Testis (tissue), 3 donors: ENCODE data around the gene CCDC81. TPM values are rescaled to one million over a fixed set of nuclear protein-coding genes. Genes with fewer than 3 reads are reported as not detected.

Source experiments
- DNase-seq: peaks from one replicate; pipeline ENCODE4 v3.0.0-alpha.2; 2019
- H3K27ac ChIP-seq, 2 donors: fragments of 200-600 bp; sonication (generic); one replicate each; pipeline ENCODE4 v1.5.1; 2019
- H3K27me3 ChIP-seq: fragments of 200-600 bp; sonication (generic); one replicate; pipeline ENCODE4 v1.5.1; 2019
- H3K36me3 ChIP-seq: fragments of 200-600 bp; sonication (generic); one replicate; pipeline ENCODE4 v1.5.1; 2017; ENCODE audit warnings: low read depth; ENCODE audit errors: missing control alignments
- H3K4me1 ChIP-seq: fragments of 200-600 bp; sonication (generic); one replicate; pipeline ENCODE4 v1.5.1; 2019
- H3K4me3 ChIP-seq, 2 donors: fragments of 200-600 bp; sonication (generic); one replicate each; pipeline ENCODE4 v1.5.1; 2017 to 2019
- H3K9me3 ChIP-seq: fragments of 200-600 bp; sonication (generic); one replicate; pipeline ENCODE4 v1.5.1; 2017
- POLR2A ChIP-seq: fragments of 450-650 bp; IDR thresholded peaks from one replicate; pipeline ENCODE4 v1.6.1; 2017; ENCODE audit warnings: antibody characterized with exemption, mild to moderate bottlenecking, moderate library complexity
- WGBS, 2 donors: methylation state at CpG; one replicate each; pipeline ENCODE4 v1.1.5; 2018; 5-methylcytosine and 5-hydroxymethylcytosine counted together
- intact Hi-C: fragments of 100-400 bp; cut with DNase I; formaldehyde crosslinking; loops from one replicate; pipeline ENCODE4 v1.15.1; 2023; ENCODE audit warnings: low total_unique reads
- polyA plus RNA-seq: library from polyadenylated mRNA; stranded (reverse); fragments of 350-450 nt; fragmentation: Illumina TruSeq; extraction: RNeasy Lipid Tissue Mini Kit (QIAGEN cat#74804); gene quantifications from one replicate; pipeline ENCODE4 v1.2.3, GENCODE V29; 2014; ENCODE audit warnings: low read depth, low replicate concordance; ENCODE audit not compliant: insufficient read depth
- total RNA-seq, 2 donors: library from RNA; depleted of rRNA; stranded (reverse); fragments of >200 nt; gene quantifications; one replicate each; pipeline ENCODE4 v1.2.3, GENCODE V29; 2016
- TF ChIP-seq, protein P1 (sequence below), 3 experiments: fragments of 450-650 bp in 2 of 3; fragments of 200-600 bp in 1 of 3; sonication (generic) in 1 of 3; IDR thresholded peaks; one replicate each; pipeline ENCODE4 v1.5.1; 2016 to 2019; ENCODE audit warnings: antibody characterized with exemption in 3 of 3, mild to moderate bottlenecking in 2 of 3, moderate library complexity in 1 of 3

CCDC81 gene
- total and polyA plus RNA-seq, 3 donors from 2014 or later: 3.8 to 16.0 (median 5.3) TPM

DNA sequence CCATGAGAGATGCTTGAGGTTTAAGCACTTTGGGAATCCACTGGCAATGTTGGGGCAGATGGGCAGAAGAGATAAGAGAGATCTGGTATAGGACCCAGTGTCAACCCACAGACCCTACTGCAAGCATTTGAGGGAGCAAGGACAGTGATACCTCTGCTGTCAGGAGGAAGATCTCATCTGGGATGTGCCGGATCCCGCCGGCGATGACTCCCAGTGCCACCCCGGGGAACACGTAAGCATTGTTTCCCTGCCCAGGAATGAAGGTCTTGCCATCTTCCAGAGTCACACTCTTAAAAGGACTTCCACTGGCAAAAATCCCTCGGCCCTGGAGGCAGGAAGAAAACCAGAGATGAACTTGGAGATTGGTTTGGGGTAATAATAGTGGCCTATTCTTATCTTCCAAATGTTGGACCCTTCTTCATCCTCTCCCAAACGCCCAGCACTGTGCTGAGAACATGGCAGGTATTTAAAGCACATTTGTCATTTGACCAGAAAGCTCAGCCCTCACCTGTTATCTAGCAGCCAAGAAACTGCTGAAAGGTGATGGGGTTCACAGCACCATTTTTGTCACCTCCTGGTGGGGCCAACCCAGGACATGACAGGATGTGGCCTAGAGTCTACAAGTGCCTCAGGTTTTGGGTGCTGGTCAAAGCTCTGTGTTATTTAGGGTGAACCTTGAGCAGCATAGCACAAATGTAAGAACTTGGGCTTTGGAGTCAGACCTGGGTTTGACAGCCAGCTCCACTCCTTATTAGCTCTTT is 71.7 kb downstream of the CCDC81 start:
- no peak overlapping the region for H3K4me3 ChIP-seq
- H3K4me1 ChIP-seq: no peaks in the 10 kb centered on the region
- H3K27ac ChIP-seq: no peak overlapping the region
- WGBS, 2 donors: 90 to 98% methylated on average over 6 to 8 of the region's 8 CpGs
- TF ChIP-seq POLR2A: no peak
- TF ChIP-seq, protein P1, sequence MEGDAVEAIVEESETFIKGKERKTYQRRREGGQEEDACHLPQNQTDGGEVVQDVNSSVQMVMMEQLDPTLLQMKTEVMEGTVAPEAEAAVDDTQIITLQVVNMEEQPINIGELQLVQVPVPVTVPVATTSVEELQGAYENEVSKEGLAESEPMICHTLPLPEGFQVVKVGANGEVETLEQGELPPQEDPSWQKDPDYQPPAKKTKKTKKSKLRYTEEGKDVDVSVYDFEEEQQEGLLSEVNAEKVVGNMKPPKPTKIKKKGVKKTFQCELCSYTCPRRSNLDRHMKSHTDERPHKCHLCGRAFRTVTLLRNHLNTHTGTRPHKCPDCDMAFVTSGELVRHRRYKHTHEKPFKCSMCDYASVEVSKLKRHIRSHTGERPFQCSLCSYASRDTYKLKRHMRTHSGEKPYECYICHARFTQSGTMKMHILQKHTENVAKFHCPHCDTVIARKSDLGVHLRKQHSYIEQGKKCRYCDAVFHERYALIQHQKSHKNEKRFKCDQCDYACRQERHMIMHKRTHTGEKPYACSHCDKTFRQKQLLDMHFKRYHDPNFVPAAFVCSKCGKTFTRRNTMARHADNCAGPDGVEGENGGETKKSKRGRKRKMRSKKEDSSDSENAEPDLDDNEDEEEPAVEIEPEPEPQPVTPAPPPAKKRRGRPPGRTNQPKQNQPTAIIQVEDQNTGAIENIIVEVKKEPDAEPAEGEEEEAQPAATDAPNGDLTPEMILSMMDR (IDR thresholded peaks at IDR 0.05): no peak
- H3K9me3 ChIP-seq: no peaks in the 10 kb centered on the region
- intact Hi-C loops: no loop called here
- H3K36me3 ChIP-seq: no peaks in the 10 kb centered on the region
- H3K27me3 ChIP-seq: no peaks in the 10 kb centered on the region
- no peak for DNase-seq

DNA sequence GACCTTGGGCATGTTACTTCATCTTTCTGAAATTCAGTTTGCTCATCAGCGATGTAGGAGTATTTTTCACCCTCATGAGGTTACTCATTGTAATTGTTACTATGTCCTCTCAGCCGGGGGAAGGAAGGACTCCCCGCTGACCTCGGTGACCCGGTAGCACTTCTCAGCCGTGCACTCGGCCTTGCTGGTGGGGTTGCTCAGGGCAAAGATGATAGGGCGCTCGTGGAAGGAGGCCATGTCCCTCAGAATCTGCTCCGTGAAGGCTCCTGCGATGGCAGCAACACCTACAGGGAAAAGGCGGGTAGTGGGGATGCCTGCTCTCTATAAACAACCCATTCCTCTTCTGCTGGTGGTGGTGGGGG is 72.2 kb downstream of the CCDC81 start:
- Histone ChIP-seq H3K4me3 (no peak overlapping the region), H3K4me1 (no peaks in the 10 kb centered on the region), H3K27ac (no peak overlapping the region), H3K36me3 (no peaks in the 10 kb centered on the region), H3K27me3 (no peaks in the 10 kb centered on the region), H3K9me3 (no peaks in the 10 kb centered on the region)
- 81 to 85% methylated on average over 3 to 12 of the region's 12 CpGs for WGBS, 2 donors
- intact Hi-C loops: no loop called here
- no peak for DNase-seq
- TF ChIP-seq, protein P1 (IDR thresholded peaks at IDR 0.05): no peak
- no peak for TF ChIP-seq POLR2A

DNA sequence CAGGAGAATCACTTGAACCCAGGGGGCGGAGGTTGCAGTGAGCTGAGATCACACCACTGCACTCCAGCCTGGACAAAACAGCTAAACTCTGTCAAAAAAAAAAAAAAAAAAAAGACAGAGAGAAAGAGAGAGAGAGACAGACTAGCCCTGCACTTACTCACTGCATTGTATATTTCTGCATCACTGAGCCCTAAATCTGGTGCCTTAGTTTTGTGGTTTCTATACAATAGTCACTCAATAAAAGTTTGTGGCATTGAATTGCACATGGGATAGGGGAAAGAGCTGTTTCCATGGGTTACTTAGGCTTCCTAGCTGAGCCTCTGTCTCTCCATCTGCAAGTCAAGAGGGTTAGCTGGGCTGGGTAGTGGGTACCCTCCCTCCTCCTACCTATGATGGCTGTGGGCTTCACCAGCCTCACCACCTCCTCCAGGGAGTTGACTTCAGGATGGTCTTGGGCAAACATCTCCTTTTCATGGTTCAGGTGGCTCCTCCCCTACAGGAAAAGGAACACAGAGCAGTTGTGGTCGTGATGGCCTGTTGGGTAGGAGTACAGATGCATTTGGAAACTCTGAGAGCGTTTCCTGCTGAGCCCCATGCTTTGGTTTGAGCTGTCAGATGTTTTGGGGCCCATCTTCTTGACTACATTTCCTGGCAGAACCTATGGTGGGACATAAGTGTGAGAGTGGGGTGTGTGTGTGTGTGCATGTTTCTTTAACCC is 73.2 kb downstream of the CCDC81 start:
- no peaks in the 10 kb centered on the region for H3K36me3 ChIP-seq
- intact Hi-C loops: no loop called here
- DNase-seq: no peak

DNA sequence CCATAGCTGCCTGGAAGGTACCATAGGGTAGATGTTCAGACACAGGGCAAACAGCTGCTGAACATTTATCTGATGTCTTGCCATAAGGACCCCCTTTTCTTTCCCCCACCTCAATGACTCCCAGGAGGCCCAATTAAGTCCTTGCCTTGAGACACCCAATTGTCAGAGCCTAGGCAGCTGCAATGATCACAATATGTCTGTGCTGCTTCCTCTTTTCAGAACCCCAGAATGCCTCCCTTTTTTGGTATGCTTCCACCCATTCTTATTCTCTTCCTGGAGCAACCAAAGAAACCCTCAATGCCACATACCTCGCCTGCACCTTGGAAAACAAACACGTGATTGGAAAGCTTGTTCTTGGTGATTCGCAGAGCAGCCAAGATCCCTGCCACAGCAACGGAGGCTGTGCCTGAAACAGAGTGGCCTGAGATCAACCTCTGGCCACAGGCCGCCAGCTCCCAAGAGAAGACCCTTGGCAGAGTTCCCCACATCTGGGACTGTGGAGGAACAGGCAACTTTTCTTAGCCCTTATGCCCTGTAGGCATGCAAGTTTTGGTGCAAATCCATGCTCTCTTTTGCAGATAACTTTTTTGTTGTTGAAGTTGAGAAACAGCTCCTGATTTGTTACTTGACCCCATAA is 75.4 kb downstream of the CCDC81 start:
- no peak for DNase-seq

More for the DNA sequence above, 73.2 kb downstream of the CCDC81 start:
- Histone ChIP-seq H3K27me3 (no peaks in the 10 kb centered on the region), H3K27ac (no peak overlapping the region), H3K4me1 (no peaks in the 10 kb centered on the region), H3K4me3 (no peak overlapping the region), H3K9me3 (no peaks in the 10 kb centered on the region)
- no peak for TF ChIP-seq POLR2A
- TF ChIP-seq, protein P1 (IDR thresholded peaks at IDR 0.05): no peak
- 91 to 93% methylated on average over 3 of the region's 3 CpGs for WGBS, 2 donors

More for the DNA sequence above, 75.4 kb downstream of the CCDC81 start:
- no peak overlapping the region for H3K27ac ChIP-seq
- no peaks in the 10 kb centered on the region for H3K9me3 ChIP-seq
- TF ChIP-seq, protein P1 (IDR thresholded peaks at IDR 0.05): no peak
- TF ChIP-seq POLR2A: no peak
- 80 to 85% methylated on average over 5 of the region's 5 CpGs for WGBS, 2 donors
- intact Hi-C loops: no loop called here
- no peak overlapping the region for H3K4me3 ChIP-seq
- no peaks in the 10 kb centered on the region for H3K4me1 ChIP-seq
- no peaks in the 10 kb centered on the region for H3K27me3 ChIP-seq
- no peaks in the 10 kb centered on the region for H3K36me3 ChIP-seq
